HG02885 (cell line): ENCODE data around the gene HTR4.

Source experiments
- ATAC-seq: cut with Tn5 transposase; IDR thresholded peaks from one replicate; pipeline ENCODE4 v1.9.1; 2021; ENCODE audit warnings: mild to moderate bottlenecking; ENCODE audit not compliant: unreplicated experiment, poor library complexity

The HTR4 gene

DNA sequence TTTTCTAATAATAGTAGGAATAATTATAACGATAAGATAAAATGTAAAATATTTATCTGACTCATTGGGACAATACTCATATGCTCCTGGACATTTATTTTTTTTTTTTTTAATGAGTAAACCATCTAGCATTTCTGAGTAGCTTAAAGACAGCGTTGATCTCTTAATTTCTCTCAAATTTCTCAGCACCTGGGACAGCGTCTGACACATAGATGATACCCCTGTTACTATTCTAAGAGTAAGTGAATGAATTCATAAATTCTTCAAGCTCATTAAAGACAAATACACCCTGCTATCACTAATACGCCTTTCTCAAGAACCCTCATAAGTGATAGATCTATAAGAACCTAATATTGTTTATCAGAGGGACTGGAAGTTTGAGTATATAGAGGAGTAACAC lies 12.0 kb upstream of the HTR4 start:
- no peak for ATAC-seq

DNA sequence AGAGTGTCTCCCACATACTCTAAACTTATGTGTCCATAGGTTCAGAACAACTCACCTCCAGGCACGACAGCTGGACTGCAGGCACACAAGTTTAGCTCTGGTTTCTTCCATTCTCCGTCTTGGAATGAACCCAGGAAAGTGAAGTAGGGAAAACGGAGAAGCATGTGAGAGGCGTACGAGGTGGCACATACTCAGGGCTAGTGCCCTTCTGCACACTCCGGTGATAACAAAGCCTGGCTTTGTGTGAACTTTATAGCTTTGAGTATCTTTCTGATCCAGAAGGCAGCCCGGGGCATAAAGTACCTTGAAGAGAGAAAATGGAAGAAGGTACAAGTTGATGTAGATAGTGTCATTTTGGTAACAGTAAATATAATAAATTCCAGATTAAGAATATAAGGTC lies 11.1 kb upstream of the HTR4 start:
- ATAC-seq: no peak

DNA sequence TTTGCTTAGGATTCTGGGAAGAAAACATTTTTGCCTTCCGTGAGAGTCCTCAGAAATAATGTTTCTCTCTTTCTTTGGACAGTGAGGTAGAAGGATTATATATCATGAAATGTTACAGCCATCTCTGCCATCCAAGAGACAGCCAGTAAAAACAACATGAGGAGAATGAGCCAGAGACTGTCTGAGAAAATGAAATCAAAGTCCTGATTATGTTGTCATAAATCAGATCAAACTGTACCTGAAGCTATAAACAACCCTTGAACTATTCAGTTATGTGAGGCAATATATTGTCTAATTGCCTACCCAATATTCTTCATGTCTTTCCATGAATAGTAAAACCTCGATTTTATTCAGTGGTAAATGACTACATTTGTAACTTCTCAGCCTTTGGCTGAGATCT lies 9.2 kb upstream of the HTR4 start:
- no peak for ATAC-seq

DNA sequence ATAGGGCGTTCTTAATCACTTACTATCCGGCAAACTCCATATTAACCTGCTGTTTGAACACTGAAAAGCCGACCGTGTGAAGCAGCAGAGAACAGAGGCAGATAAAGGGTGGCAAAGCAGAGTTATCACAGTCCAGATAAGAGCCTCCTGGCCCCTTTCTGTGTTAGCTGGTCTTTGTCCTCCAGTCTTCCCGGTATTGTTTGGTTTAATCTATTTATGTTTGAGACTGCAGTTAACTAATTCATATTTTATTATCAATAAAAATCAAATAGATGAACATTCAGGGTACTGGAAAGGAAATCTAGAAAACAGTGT lies 6.0 kb upstream of the HTR4 start:
- no peak for ATAC-seq

DNA sequence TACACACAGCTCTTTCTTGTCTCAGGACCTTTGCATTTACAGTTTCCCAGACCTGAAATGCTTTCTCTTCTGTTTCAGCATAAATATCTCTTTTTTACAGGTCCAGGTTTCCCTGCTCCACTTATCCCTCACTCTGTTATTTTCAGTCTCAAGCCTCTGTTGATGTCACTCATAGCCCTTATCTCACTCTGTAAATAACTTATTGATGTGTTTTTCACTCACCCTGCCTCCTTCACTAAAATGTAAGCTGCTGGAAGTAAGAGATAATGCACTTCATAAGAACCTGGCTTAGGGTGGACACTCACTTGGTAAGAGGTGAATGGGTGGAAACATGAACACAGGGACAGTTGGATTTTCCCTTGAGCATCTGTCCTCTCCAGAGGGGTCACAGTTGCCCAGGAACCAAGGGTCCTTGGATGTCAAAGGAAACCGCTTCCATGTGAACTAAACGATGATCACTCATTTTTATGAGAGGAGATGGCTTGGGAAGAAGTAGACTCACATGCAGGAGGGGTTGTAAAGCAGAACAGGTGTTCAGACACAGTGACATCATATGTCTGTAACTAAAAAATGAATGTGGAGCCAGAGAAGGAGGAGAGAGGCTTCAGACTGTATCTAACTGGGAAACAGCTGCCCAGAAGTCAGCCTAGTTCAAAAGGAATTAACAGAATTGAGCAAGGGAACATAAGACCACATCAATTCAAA lies 5.5 kb upstream of the HTR4 start:
- no peak for ATAC-seq

DNA sequence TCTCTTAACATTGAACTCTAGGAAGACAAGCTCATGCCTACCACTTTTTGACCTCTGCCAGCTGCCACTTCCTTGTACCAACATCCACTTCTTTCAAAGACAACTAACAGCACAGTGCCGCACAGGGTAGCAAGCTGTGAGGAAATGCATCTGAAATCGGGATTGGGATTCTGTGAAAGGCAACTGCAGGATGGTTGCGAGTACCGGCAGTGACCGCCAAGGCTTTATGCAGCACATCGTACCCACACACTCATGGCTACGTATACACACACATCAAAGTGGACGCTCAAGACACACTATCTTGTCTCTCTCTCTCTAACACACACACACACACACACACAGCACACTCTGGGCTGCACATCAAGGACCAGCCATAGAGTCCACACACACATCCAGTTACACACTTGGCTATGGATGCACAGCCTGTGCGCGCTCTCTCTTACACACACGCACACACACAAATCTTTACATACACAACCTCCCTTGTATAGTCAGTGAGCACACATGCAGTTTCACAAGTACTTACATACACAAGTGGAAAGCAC lies 964 bp downstream of the HTR4 start:
- ATAC-seq: no peak

DNA sequence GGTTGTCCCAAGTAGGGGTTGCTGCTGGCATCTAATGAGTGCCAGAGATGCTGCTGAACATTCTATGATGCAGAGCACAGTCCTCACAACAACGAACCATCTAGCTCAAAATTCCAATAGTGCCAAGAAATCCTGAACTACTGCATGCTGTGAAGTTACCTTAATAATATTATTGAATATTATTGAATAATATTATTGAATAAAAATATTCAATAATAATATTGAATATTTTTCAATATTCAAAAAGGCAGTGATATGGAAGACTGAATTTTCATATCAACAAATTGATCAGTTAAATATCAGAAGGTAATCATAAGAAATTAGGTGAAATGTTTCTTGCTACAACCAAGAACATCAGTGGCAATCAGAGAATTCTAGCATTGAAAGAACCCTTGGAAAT lies 2.8 kb downstream of the HTR4 start:
- no peak for ATAC-seq

DNA sequence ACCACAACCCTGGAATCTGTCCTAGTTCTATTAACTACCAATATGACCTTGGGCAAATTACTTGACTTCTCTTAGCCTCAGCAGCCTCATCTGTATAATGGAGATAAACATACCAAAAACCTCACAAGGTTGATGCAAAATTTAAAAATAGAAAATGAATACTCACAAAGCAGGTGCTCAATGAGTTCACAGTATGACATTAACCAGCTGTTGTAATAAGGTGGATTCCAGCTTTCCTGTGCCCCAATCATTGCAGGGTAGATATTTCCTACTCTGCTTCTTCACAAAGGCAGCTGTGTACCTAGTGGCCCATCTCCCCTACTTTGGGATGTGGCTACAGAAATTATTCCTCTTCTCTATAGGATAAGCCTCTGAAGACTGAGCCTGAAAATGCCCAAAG lies 8.8 kb downstream of the HTR4 start:
- no peak for ATAC-seq

DNA sequence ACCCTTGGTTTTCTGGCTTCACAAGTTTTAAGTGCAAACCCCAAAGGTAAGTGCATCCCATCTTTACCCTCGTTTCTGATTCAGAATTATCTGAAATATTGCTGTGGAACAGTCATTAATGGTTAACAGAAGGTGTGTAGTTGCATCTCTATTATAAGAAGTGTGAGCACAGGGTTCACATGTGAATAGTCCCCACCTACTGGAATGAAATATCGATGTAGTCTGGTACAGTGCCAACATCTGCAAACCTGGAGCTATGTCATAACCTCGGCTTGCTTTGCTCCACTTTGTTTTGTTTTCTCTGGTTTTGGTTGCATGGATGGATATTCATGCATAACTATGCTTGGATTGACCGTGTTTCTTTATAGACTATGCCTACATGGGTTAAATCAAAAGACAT lies 12.6 kb downstream of the HTR4 start:
- no peak for ATAC-seq

DNA sequence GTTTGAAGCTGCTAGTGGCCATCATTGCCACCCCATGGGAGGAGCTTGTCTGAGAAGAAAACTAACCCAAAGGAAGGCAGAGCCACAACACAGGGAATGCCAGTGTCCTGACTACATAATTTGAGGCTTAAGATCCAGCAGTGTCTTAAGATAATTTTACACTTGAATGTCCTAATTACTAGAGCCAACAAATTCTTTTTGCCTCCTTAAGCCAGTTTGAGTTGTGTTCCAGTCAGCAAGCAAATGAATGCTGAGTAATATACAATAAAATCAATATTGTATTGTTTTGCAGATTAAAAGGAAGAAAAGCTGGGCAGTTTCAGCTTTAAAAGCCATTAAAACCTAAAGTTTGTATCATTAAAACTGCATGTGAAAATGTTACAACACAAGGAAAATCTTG lies 13.9 kb downstream of the HTR4 start:
- no peak for ATAC-seq

DNA sequence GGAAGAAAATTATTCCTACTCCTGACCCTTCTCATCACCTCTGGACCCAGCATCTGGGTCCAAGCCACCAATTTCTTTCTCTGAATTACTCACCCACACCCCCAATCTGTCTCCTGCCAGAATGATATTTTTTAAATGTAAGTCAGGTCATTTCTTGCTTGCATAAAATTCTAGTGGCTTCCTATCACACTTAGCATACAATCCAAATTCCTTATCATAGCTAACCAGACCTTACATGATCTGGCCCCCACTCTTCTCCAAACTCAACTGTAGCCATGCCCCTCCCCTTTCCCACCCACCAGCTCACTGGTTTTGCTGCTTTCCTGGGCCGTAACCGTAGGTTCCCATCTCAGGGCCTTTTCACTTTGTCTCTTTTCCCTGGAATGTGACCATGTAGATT lies 15.2 kb downstream of the HTR4 start:
- ATAC-seq: no peak

DNA sequence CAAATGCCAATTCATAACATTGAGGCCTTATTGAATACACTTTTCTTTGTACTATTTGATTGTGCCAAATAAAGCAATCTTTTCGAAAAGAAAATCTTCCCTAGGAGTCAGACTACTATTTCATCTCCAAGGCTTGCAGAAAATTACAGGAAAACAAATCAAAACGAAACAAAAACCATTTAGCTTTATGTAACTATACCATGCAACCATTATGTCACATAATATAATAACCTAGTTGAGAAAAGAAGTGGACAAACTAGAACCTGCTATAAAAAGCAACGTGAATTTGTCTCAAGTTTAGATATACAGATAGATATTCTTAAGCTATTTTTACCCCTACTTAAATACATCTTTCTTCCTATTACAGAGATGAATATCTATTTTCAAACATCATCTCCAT lies 18.0 kb downstream of the HTR4 start:
- no peak for ATAC-seq

DNA sequence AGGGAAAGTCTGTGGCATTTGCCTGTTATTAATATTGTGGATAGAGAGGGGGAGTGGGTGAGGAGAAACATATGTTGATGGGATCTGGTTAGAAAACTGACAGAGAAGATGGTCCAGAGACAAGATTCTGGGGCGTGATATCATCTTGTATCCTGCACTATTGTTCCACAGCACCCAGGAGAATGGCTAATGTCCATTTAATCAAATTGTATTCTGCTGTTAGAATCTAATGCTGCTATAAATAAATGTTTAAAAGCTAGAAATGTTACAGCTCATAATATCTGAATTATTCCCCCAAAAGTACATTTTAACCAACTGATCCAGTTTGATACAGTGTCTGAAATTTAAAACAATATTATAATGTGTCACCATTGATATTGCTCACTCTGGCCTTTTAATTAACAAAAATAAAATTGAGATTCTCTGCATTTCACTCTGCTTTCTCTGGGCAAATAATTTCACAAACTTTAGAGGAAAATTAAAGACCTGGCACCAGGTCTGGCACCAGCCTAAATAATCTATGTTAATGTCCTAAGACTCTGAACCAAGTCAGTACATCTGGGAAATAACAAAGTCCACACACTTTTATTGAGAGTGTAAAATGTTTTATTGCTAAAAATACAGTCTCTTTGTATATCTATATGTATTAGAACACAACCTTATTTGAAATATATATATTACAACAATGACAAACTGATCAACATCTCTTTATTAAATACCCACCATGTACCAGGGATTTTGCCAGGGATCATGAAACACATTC lies 18.8 kb downstream of the HTR4 start:
- ATAC-seq: no peak

DNA sequence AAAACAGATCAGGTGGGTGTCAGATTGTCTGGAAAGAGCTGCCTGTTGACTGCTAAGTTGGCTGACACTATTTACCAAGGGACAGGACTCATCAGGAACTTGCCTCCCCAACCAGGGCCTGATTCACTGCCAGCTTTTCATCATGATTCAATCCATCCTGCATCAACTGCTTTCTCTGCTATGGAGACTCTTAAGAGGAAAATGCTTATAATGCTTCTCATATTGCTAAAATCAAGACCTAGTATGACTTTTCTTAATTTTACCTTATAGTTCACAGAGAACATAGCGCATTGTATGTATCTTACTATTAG lies 21.3 kb downstream of the HTR4 start:
- ATAC-seq: no peak

DNA sequence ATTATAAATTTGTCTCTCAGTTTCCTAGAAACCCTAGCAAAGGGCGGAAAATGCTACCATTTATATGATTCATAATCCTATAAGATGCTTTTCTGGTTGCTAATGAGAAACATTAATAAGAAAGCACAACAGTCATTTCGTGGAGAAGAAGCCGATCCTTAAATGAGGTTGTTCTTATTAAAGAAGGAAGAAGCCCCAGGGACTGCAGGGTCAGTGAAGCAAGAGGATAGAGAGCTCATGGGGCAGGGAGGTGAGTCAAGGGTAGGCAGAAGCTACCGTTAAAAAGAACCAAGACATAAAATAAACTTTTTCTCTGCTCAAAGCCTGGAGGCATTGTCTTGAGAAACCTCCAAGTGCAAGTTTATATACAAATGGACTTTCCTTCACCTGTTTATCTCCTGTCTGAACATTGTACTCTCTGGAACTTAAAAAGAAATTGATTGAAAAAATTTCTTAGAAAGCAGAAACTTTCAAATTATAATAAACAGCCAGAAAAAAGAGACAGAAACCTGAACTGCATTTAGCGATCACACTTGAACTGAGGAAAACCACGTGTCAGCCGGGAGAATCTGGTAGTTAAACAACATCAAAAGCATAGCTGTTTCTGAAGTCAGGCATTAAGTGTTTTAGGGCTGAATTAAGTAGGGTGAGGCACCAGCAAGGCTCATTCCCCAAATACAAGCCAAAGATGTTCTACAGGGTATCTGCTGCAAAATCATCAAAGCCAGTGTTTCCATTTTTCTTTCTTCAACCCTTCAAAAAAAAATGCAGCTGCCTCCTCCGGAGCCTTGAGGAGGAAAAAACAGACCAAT lies 21.9 kb downstream of the HTR4 start:
- no peak for ATAC-seq

DNA sequence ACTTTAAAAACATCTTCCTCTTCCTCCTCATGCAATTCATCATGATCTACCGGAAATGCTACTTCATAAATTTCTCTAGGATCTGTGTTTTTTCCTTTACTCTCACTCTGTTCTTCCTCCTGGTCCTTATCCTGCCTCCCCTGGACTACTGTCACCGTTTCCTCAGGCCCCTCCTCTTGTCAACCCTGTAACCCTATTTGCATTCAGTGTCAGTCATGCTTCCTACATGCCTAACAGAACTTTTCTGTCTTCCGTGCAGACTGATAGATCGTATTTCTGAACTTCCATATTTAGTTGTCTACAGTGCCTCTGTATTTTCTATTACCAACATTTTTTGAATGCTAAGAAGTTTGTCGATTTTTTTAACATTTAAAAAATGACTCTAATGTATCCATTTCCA lies 27.3 kb downstream of the HTR4 start:
- ATAC-seq: no peak

DNA sequence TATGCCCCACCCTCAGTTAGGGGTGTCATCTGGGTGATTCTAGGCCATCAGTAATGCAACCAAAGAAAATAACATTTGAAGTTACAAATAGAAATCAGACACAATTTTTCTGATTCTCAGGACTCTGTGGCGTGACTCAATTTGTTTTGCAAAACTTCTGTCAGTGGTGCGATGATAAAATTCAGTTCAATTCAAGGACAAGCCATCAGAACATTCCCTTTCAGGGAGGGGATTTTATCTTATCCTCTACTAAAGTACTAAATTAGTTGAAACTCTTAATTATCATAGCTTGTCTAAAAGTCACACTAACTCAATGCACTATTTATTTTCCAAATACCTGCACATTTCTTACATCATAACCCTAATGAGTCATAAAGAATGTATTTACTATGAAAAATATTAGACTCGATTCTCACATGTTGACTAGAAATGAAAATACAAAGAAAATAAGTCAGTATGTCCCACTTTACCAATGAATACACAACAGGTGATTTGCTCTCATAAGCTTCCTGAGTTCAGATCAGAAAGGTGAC lies 28.2 kb downstream of the HTR4 start:
- no peak for ATAC-seq

DNA sequence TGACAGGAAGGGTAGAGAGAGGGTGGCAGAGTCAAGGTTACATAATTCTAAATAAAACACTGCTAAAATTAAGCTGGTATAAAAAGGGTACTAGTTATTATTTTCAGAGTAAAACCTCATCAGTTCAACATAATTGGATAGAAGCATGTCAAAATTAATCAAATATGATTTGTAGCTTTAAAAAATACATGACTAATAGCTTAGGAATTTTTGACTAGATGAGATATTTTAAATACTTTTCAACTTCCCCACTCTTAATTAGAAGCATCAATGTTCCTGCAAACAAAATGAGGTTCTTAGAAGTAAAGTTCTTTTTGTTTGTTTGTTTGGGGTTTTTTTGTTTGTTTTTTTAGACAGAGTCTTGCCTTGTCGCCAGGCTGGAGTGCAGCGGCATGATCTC lies 29.1 kb downstream of the HTR4 start:
- no peak for ATAC-seq

DNA sequence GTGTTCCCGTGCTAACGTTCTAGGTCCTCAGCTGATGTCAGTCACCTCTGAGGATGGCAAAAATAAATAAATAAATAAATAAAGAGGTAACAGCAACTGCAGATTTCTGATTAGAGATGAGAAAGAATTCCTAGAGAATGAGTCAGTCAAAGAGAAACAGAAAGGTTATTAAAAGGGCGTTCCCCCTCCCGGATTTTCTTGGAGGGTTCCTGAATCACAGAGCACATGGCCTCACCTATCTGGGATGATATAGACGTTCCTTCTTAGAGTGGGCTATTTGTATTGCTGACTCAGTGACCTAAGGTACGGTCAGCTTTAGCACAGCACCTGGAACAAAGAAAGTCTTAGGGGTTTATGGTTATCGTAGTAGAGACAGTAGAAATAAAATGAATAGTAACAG lies 30.6 kb downstream of the HTR4 start:
- ATAC-seq: no peak

DNA sequence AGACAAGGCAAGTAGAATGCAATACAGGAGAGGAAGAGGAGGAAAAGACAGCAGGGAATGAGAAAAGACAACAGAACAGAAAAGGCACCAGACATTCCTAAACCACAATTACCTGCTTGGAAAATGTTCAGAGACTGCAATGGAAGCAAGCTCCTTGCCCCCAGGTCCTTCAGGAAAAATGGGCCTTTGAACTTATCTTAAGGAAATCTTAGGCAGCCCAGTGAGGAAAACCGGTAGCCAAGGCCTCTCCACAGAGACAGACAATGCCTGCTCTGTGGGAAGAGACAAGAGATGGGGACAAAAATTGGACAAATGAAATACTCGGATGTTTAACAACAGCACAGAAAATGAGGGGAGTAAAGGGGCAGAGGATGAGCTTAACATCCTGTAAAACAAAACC lies 31.2 kb downstream of the HTR4 start:
- ATAC-seq: no peak

DNA sequence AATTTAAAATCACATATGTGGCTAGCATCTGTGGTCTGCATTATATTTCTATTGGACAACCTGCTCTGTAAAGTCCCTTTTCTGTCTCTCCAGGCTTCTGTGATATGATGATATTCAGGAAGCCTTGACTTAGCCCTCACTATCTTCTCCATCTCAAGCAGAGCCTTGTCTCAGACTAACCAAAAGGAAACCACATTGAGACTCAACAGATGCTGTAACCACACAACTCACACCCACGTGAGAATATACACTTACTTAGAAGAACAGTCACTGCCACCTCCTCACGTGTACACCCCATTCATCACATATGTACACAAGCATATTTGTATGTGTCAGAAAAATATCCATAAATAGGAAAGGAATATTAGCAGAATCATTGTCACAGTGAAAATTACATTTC lies 33.6 kb downstream of the HTR4 start:
- ATAC-seq: peak; percentile 74
